Neural cell (in vitro differentiated cells): ENCODE data around the gene CD101.

Experiments
- CTCF ChIP-seq: fragments of 450-650 bp; IDR thresholded peaks from 2 replicates; pipeline ENCODE4 v1.5.1; 2014; ENCODE audit warnings: antibody characterized with exemption, mild to moderate bottlenecking, moderate library complexity; ENCODE audit not compliant: poor library complexity, severe bottlenecking
- EZH2 ChIP-seq: fragments of 200-600, 300-800 bp; shearing (Covaris generic), sonication (generic); IDR thresholded peaks from 2 replicates; pipeline ENCODE4 v1.6.1; 2014; ENCODE audit warnings: antibody characterized with exemption, low read length, borderline replicate concordance, mild to moderate bottlenecking; ENCODE audit not compliant: insufficient read depth, poor library complexity, severe bottlenecking
- MXI1 ChIP-seq: fragments of 450-650 bp; conservative IDR thresholded peaks from 2 replicates; pipeline ENCODE4 v1.6.1; 2014; ENCODE audit warnings: antibody characterized with exemption, mild to moderate bottlenecking; ENCODE audit not compliant: poor library complexity, severe bottlenecking

- no peak for TF ChIP-seq EZH2
- TF ChIP-seq CTCF = peak; percentile 94
- no peak for TF ChIP-seq MXI1
Observed at GRCh38 chr1:117067533-117068370, 66.2 kb downstream of the CD101 start.
